Measurements from ENCODE around the gene GFER.

Gene GFER

GRCh38 chr16:1975432-1976215 lies 8.4 kb upstream of the GFER start:
- DNase-seq, result no peak

GRCh38 chr16:1976216-1976520 lies 7.8 kb upstream of the GFER start:
- DNase-seq, result no peak

- DNase-seq, result no peak
Measured at GRCh38 chr16:1976951-1977874, 6.8 kb upstream of the GFER start.

- no peak for DNase-seq
Measured at GRCh38 chr16:1977875-1978268, 6.1 kb upstream of the GFER start.

- no peak for DNase-seq
Measured at GRCh38 chr16:1978476-1979120, 5.4 kb upstream of the GFER start.

GRCh38 chr16:1979271-1980029 lies 4.5 kb upstream of the GFER start:
- DNase-seq, result no peak

- DNase-seq, result no peak
Measured at GRCh38 chr16:1980030-1980769, 3.8 kb upstream of the GFER start.

GRCh38 chr16:1980770-1981087 lies 3.3 kb upstream of the GFER start:
- no peak for DNase-seq

GRCh38 chr16:1981398-1981836 lies 2.6 kb upstream of the GFER start, which contains the start of gene NOXO1:
NOXO1 (minus strand) TSS chr16:1981469; CDS start chr16:1981179, 290 bp downstream.
- no peak for DNase-seq

- no peak for DNase-seq
Measured at GRCh38 chr16:1982013-1982433, 2.0 kb upstream of the GFER start.

- DNase-seq, result no peak
Measured at GRCh38 chr16:1982991-1983543, 926 bp upstream of the GFER start.

GRCh38 chr16:1984347-1985225 lies 593 bp downstream of the GFER start:
- no peak for DNase-seq

GRCh38 chr16:1985466-1986150 lies 1.6 kb downstream of the GFER start:
- DNase-seq, result no peak

- DNase-seq, result no peak
Measured at GRCh38 chr16:1987198-1987597, 3.2 kb downstream of the GFER start.

GRCh38 chr16:1989209-1990100 lies 5.5 kb downstream of the GFER start, which contains the start of gene SYNGR3:
SYNGR3 (plus strand) TSS chr16:1989970; CDS start chr16:1990103, 133 bp downstream.
- no peak for DNase-seq

- no peak for DNase-seq
Measured at GRCh38 chr16:1990101-1990350, 6.0 kb downstream of the GFER start.

- no peak for DNase-seq
Measured at GRCh38 chr16:1990351-1991134, 6.5 kb downstream of the GFER start.

GRCh38 chr16:1991135-1991551 lies 7.2 kb downstream of the GFER start:
- DNase-seq, result no peak

Data from NCI-H510A treated with DMSO at 0.1 percent for 48 hours (cell line).